Lower leg skin (tissue), 3 donors: ENCODE data around the gene NAB1.

Experiments used
- CTCF ChIP-seq, 3 donors: fragments of 450-650 bp; IDR thresholded peaks; one replicate each; pipeline ENCODE4 v1.5.1; 2016; ENCODE audit warnings: antibody characterized with exemption in 3 of 3, mild to moderate bottlenecking in 3 of 3, moderate library complexity in 2 of 3
- POLR2A ChIP-seq, 2 donors: fragments of 450-650 bp; IDR thresholded peaks; one replicate each; pipeline ENCODE4 v1.6.1; 2016 to 2017; ENCODE audit warnings: antibody characterized with exemption in 2 of 2, mild to moderate bottlenecking in 1 of 2, moderate library complexity in 1 of 2

- TF ChIP-seq POLR2A (IDR thresholded peaks at IDR 0.05) (no peak), CTCF (IDR thresholded peaks at IDR 0.05) (no peak)
Observed at GRCh38 chr2:190714958-190715357, 66.1 kb downstream of the NAB1 start.
